Transverse colon (tissue), 4 donors: ENCODE results near the gene ALPK1. TPM values are rescaled to one million over a fixed set of nuclear protein-coding genes. Genes with fewer than 3 reads are reported as not detected.

ENCODE experiments used
- DNase-seq: peaks from one replicate; pipeline ENCODE4 v3.0.0-alpha.2; 2019
- H3K27ac ChIP-seq, 4 donors: fragments of 200-600 bp; sonication (generic); 2 replicates each; pipeline ENCODE4 v1.5.1; 2016 to 2018; ENCODE audit warnings: inconsistent platforms in 4 of 4
- H3K27me3 ChIP-seq: fragments of 200-600 bp; sonication (generic); 2 replicates; pipeline ENCODE4 v1.5.1; 2017; ENCODE audit warnings: inconsistent platforms
- H3K36me3 ChIP-seq, 4 donors: fragments of 200-600 bp; sonication (generic); 2 replicates each; pipeline ENCODE4 v1.5.1; 2017 to 2019; ENCODE audit warnings: inconsistent platforms in 4 of 4
- H3K4me1 ChIP-seq, 4 donors: fragments of 200-600 bp; sonication (generic); 2 replicates each; pipeline ENCODE4 v1.5.1; 2017 to 2020; ENCODE audit warnings: inconsistent platforms in 4 of 4
- H3K4me3 ChIP-seq, 4 donors: fragments of 200-600 bp; sonication (generic); 1 replicate in 1 of 4; 2 replicates in 3 of 4; pipeline versions ENCODE4 v1.5.1 to v1.6.1; 2017 to 2019; ENCODE audit warnings: inconsistent platforms in 4 of 4
- H3K9me3 ChIP-seq, 2 donors: fragments of 200-600 bp; sonication (generic); 2 replicates each; pipeline ENCODE4 v1.5.1; 2017 to 2019; ENCODE audit warnings: inconsistent platforms in 2 of 2
- CTCF ChIP-seq, 5 experiments: fragments of 200-600 bp in 3 of 5; fragments of 450-650 bp in 2 of 5; sonication (generic) in 3 of 5; IDR thresholded peaks; 1 replicate in 2 of 5; 2 replicates in 3 of 5; pipeline ENCODE4 v1.5.1; 2016 to 2017; ENCODE audit warnings: antibody characterized with exemption in 5 of 5, inconsistent platforms in 3 of 5, mild to moderate bottlenecking in 2 of 5, moderate library complexity in 1 of 5
- EP300 ChIP-seq: sonication (generic); formaldehyde crosslinking; IDR thresholded peaks from one replicate; pipeline ENCODE4 v1.6.1; 2017; ENCODE audit warnings: antibody characterized with exemption, low read depth
- POLR2A ChIP-seq: fragments of 450-650 bp; IDR thresholded peaks from one replicate; pipeline ENCODE4 v1.6.1; 2016; ENCODE audit warnings: antibody characterized with exemption, mild to moderate bottlenecking, moderate library complexity
- POLR2AphosphoS5 ChIP-seq, 3 donors: sonication (generic); formaldehyde crosslinking; IDR thresholded peaks; one replicate each; pipeline ENCODE4 v1.6.1; 2016; ENCODE audit warnings: antibody characterized with exemption in 3 of 3
- WGBS, 2 donors: methylation state at CpG; one replicate each; pipeline ENCODE4 v1.1.5; 2018; ENCODE audit warnings: low coverage in 1 of 2; 5-methylcytosine and 5-hydroxymethylcytosine counted together
- in situ Hi-C, 4 donors: fragments of 200-750 bp; cut with MboI; loops; one replicate each; pipeline versions ENCODE4 v1.15.0 to v1.15.1; 2017; ENCODE audit warnings: low sequenced_read_pairs in 3 of 4, low pct_ligation_motif_present in 1 of 4, low pct_unique_long_range_greater_than_20kb in 1 of 4
- intact Hi-C: fragments of 100-400 bp; cut with DNase I; formaldehyde crosslinking; loops from one replicate; pipeline ENCODE4 v1.15.1; 2023; ENCODE audit warnings: low total_unique reads
- total RNA-seq, 4 donors: library from RNA; depleted of rRNA; stranded (reverse); fragments of >200 nt; gene quantifications; one replicate each; pipeline ENCODE4 v1.1.0, GENCODE V29; 2016

The ALPK1 gene
- total RNA-seq, 4 donors from 2014 or later, result 15.5 to 45.1 (median 27.4) TPM

- H3K36me3 ChIP-seq, result no peaks in the 10 kb centered on the region
- H3K4me1 ChIP-seq, result no peaks in the 10 kb centered on the region
- no peaks in the 10 kb centered on the region for H3K27me3 ChIP-seq
- no peaks in the 10 kb centered on the region for H3K9me3 ChIP-seq
- no peak for DNase-seq
- no peak for TF ChIP-seq POLR2A
- TF ChIP-seq CTCF (IDR thresholded peaks at IDR 0.05), result no peak
- TF ChIP-seq POLR2AphosphoS5 (IDR thresholded peaks at IDR 0.05), result no peak
- no peak for TF ChIP-seq EP300
- H3K27ac ChIP-seq, result no peak overlapping the region
- intact Hi-C loops (no loop called here), in situ Hi-C loops (no loop called here)
- no peak overlapping the region for H3K4me3 ChIP-seq
Observed at GRCh38 chr4:112332398-112332797, 35.2 kb downstream of the ALPK1 start.

- no peak for TF ChIP-seq CTCF (IDR thresholded peaks at IDR 0.05)
- TF ChIP-seq EP300, result no peak
- no peak for TF ChIP-seq POLR2A
- TF ChIP-seq POLR2AphosphoS5 (IDR thresholded peaks at IDR 0.05), result no peak
- no peak overlapping the region for H3K4me3 ChIP-seq
- WGBS, 2 donors, result 90 to 94% methylated on average over 4 to 6 of the region's 6 CpGs
- DNase-seq, result no peak
- no peak overlapping the region for H3K27ac ChIP-seq
- H3K27me3 ChIP-seq, result no peaks in the 10 kb centered on the region
- H3K36me3 ChIP-seq, result no peaks in the 10 kb centered on the region
- intact Hi-C loops, result no loop called here
- H3K9me3 ChIP-seq, result no peaks in the 10 kb centered on the region
- in situ Hi-C loops, result no loop called here
- no peaks in the 10 kb centered on the region for H3K4me1 ChIP-seq
Observed at GRCh38 chr4:112340023-112340422, 42.9 kb downstream of the ALPK1 start.

GRCh38 chr4:112341033-112341432 lies 43.9 kb downstream of the ALPK1 start:
- TF ChIP-seq POLR2A, result no peak
- TF ChIP-seq CTCF (IDR thresholded peaks at IDR 0.05), result no peak
- TF ChIP-seq EP300, result no peak
- TF ChIP-seq POLR2AphosphoS5 (IDR thresholded peaks at IDR 0.05), result no peak
- no peak for DNase-seq
- Histone ChIP-seq H3K27ac (no peak overlapping the region), H3K4me1 (no peaks in the 10 kb centered on the region), H3K9me3 (no peaks in the 10 kb centered on the region), H3K27me3 (no peaks in the 10 kb centered on the region), H3K4me3 (no peak overlapping the region), H3K36me3 (no peaks in the 10 kb centered on the region)
- 96 to 100% methylated on average over 2 to 5 of the region's 5 CpGs for WGBS, 2 donors
- intact Hi-C loops (no loop called here), in situ Hi-C loops (no loop called here)

- H3K9me3 ChIP-seq, result no peaks in the 10 kb centered on the region
- no peaks in the 10 kb centered on the region for H3K27me3 ChIP-seq
- TF ChIP-seq POLR2A (no peak), POLR2AphosphoS5 (IDR thresholded peaks at IDR 0.05) (no peak), CTCF (IDR thresholded peaks at IDR 0.05) (no peak), EP300 (no peak)
- no peaks in the 10 kb centered on the region for H3K36me3 ChIP-seq
- 87 to 92% methylated on average over 6 to 10 of the region's 10 CpGs for WGBS, 2 donors
- no peak overlapping the region for H3K27ac ChIP-seq
- H3K4me1 ChIP-seq, result no peaks in the 10 kb centered on the region
- DNase-seq, result no peak
- intact Hi-C loops, result no loop called here
- no peak overlapping the region for H3K4me3 ChIP-seq
- in situ Hi-C loops, result no loop called here
Observed at GRCh38 chr4:112343330-112344080, 46.3 kb downstream of the ALPK1 start.
